ENCODE results near the gene CFAP126.
"Not testable (repeated sequence)": the region's sequence is repeated elsewhere in the genome, so short reads cannot be mapped to it uniquely, and the experiment has no call there.

DNA sequence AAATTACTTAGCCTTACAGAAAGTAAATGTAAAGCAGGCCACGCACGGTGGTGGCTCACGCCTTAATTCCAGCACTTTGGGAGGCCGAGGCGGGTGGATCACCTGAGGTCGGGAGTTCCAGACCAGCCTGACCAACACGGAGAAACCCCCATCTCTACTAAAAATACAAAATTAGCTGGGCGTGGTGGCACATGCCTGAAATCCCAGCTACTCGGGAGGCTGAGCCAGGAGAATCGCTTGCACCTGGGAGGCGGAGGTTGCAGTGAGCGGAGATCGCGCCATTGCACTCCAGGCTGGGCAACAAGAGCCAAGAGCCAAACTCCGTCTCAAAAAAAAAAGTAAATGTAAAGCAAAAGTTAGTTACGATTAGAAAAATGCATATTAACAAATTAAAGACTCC lies 21.5 kb upstream of the CFAP126 start:
- TF ChIP-seq, protein P1, sequence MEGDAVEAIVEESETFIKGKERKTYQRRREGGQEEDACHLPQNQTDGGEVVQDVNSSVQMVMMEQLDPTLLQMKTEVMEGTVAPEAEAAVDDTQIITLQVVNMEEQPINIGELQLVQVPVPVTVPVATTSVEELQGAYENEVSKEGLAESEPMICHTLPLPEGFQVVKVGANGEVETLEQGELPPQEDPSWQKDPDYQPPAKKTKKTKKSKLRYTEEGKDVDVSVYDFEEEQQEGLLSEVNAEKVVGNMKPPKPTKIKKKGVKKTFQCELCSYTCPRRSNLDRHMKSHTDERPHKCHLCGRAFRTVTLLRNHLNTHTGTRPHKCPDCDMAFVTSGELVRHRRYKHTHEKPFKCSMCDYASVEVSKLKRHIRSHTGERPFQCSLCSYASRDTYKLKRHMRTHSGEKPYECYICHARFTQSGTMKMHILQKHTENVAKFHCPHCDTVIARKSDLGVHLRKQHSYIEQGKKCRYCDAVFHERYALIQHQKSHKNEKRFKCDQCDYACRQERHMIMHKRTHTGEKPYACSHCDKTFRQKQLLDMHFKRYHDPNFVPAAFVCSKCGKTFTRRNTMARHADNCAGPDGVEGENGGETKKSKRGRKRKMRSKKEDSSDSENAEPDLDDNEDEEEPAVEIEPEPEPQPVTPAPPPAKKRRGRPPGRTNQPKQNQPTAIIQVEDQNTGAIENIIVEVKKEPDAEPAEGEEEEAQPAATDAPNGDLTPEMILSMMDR (IDR thresholded peaks at IDR 0.05; ENCODE audit: poor library complexity, severe bottlenecking) = not testable (repeated sequence)
- not testable (repeated sequence) for TF ChIP-seq EZH2 (IDR thresholded peaks at IDR 0.05; ENCODE audit: borderline replicate concordance, insufficient read depth, low read length, poor library complexity, severe bottlenecking); EP300 (conservative IDR thresholded peaks at IDR 0.05; ENCODE audit: poor library complexity, severe bottlenecking); SMC3 (conservative IDR thresholded peaks at IDR 0.05; ENCODE audit: poor library complexity)
